ENCODE measurements around the gene ODR4.
"Not testable (repeated sequence)": the region's sequence is repeated elsewhere in the genome, so short reads cannot be mapped to it uniquely, and the experiment has no call there.

ODR4 gene

GRCh38 chr1:186375152-186375928 lies at the start of gene ODR4, which contains the start of gene TPR:
Gene ODR4 (plus strand): TSS chr1:186375838. CDS start chr1:186379786, 3,948 bp downstream.
Gene TPR (minus strand): TSS chr1:186375253. CDS start chr1:186375028, 225 bp downstream.
- peaks cover 29% of the 10 kb centered on the region for H3K36me3 Mint-ChIP-seq (ENCODE audit: low read depth)
- peak; percentile 90 for ATAC-seq
- no peaks in the 10 kb centered on the region for H3K9me3 Mint-ChIP-seq
- H3K27ac Mint-ChIP-seq: peak within 1 kb of the TSS; percentile 98
- H3K4me3 Mint-ChIP-seq: peak within 1 kb of the TSS; percentile 99
- peaks cover 50% of the 10 kb centered on the region for H3K4me1 Mint-ChIP-seq
- peak; percentile 94 for DNase-seq
- no peaks in the 10 kb centered on the region for H3K27me3 Mint-ChIP-seq

- no peak overlapping the region for H3K4me3 Mint-ChIP-seq
- no peaks in the 10 kb centered on the region for H3K9me3 Mint-ChIP-seq
Observed at GRCh38 chr1:186326009-186326408, 49.6 kb upstream of the ODR4 start.

GRCh38 chr1:186327331-186327730 lies 48.3 kb upstream of the ODR4 start:
- Mint-ChIP-seq H3K27me3 (no peaks in the 10 kb centered on the region), H3K36me3 (ENCODE audit: low read depth) (peaks cover 54% of the 10 kb centered on the region), H3K4me3 (no peak overlapping the region), H3K27ac (no peak overlapping the region), H3K4me1 (peaks cover 5% of the 10 kb centered on the region), H3K9me3 (no peaks in the 10 kb centered on the region)
- DNase-seq: no peak
- ATAC-seq: no peak

More at GRCh38 chr1:186326009-186326408, 49.6 kb upstream of the ODR4 start:
- Mint-ChIP-seq H3K36me3 (ENCODE audit: low read depth) (peaks cover 58% of the 10 kb centered on the region), H3K27ac (no peak overlapping the region), H3K27me3 (no peaks in the 10 kb centered on the region), H3K4me1 (peaks cover 5% of the 10 kb centered on the region)
- ATAC-seq: no peak
- no peak for DNase-seq

GRCh38 chr1:186330758-186331157 lies 44.9 kb upstream of the ODR4 start:
- DNase-seq: no peak
- Mint-ChIP-seq H3K36me3 (ENCODE audit: low read depth) (peaks cover 49% of the 10 kb centered on the region), H3K4me3 (no peak overlapping the region), H3K9me3 (no peaks in the 10 kb centered on the region), H3K27me3 (no peaks in the 10 kb centered on the region), H3K27ac (no peak overlapping the region), H3K4me1 (peaks cover 3% of the 10 kb centered on the region)
- no peak for ATAC-seq

- no peak for DNase-seq
- Mint-ChIP-seq H3K27ac (no peak overlapping the region), H3K36me3 (ENCODE audit: low read depth) (peaks cover 51% of the 10 kb centered on the region), H3K27me3 (no peaks in the 10 kb centered on the region), H3K4me3 (no peak overlapping the region), H3K9me3 (no peaks in the 10 kb centered on the region), H3K4me1 (no peaks in the 10 kb centered on the region)
- ATAC-seq: no peak
Observed at GRCh38 chr1:186337554-186337953, 38.1 kb upstream of the ODR4 start.

GRCh38 chr1:186340772-186341171 lies 34.9 kb upstream of the ODR4 start:
- no peaks in the 10 kb centered on the region for H3K4me1 Mint-ChIP-seq
- H3K36me3 Mint-ChIP-seq (ENCODE audit: low read depth): peaks cover 58% of the 10 kb centered on the region
- H3K27me3 Mint-ChIP-seq: no peaks in the 10 kb centered on the region
- ATAC-seq (no peak), DNase-seq (no peak)
- no peak overlapping the region for H3K27ac Mint-ChIP-seq
- H3K4me3 Mint-ChIP-seq: no peak overlapping the region
- H3K9me3 Mint-ChIP-seq: no peaks in the 10 kb centered on the region

- not testable (repeated sequence) for H3K4me3 Mint-ChIP-seq, H3K4me1 Mint-ChIP-seq, H3K27ac Mint-ChIP-seq, H3K9me3 Mint-ChIP-seq, H3K27me3 Mint-ChIP-seq, ATAC-seq, DNase-seq
- peaks cover 70% of the 10 kb centered on the region for H3K36me3 Mint-ChIP-seq (ENCODE audit: low read depth)
Observed at GRCh38 chr1:186347837-186348691, 27.6 kb upstream of the ODR4 start.

- H3K4me1 Mint-ChIP-seq: peaks cover 50% of the 10 kb centered on the region
- peak overlapping the region; percentile 98 for H3K27ac Mint-ChIP-seq
- peak overlapping the region; percentile 99 for H3K4me3 Mint-ChIP-seq
- H3K36me3 Mint-ChIP-seq (ENCODE audit: low read depth): peaks cover 34% of the 10 kb centered on the region
- DNase-seq: peak; percentile 16
- no peaks in the 10 kb centered on the region for H3K27me3 Mint-ChIP-seq
- peak; percentile 17 for ATAC-seq
- H3K9me3 Mint-ChIP-seq: no peaks in the 10 kb centered on the region
Observed at GRCh38 chr1:186374303-186375151, 1.1 kb upstream of the ODR4 start.

- no peak for DNase-seq
- H3K4me3 Mint-ChIP-seq: peak overlapping the region; percentile 99
- H3K27ac Mint-ChIP-seq: peak overlapping the region; percentile 98
- no peaks in the 10 kb centered on the region for H3K27me3 Mint-ChIP-seq
- peaks cover 27% of the 10 kb centered on the region for H3K36me3 Mint-ChIP-seq (ENCODE audit: low read depth)
- peaks cover 48% of the 10 kb centered on the region for H3K4me1 Mint-ChIP-seq
- peak; percentile 5 for ATAC-seq
- H3K9me3 Mint-ChIP-seq: no peaks in the 10 kb centered on the region
Observed at GRCh38 chr1:186375929-186376319, 286 bp downstream of the ODR4 start.

GRCh38 chr1:186386725-186387383 lies 11.2 kb downstream of the ODR4 start:
- DNase-seq (no peak), ATAC-seq (no peak)
- no peak overlapping the region for H3K27ac Mint-ChIP-seq
- H3K4me3 Mint-ChIP-seq: no peak overlapping the region
- H3K9me3 Mint-ChIP-seq: no peaks in the 10 kb centered on the region
- H3K4me1 Mint-ChIP-seq: peaks cover 5% of the 10 kb centered on the region
- peaks cover 26% of the 10 kb centered on the region for H3K36me3 Mint-ChIP-seq (ENCODE audit: low read depth)
- H3K27me3 Mint-ChIP-seq: no peaks in the 10 kb centered on the region

- H3K4me3 Mint-ChIP-seq: no peak overlapping the region
- H3K36me3 Mint-ChIP-seq (ENCODE audit: low read depth): peaks cover 33% of the 10 kb centered on the region
- DNase-seq (no peak), ATAC-seq (no peak)
- no peak overlapping the region for H3K27ac Mint-ChIP-seq
- no peaks in the 10 kb centered on the region for H3K27me3 Mint-ChIP-seq
- H3K9me3 Mint-ChIP-seq: no peaks in the 10 kb centered on the region
- no peaks in the 10 kb centered on the region for H3K4me1 Mint-ChIP-seq
Observed at GRCh38 chr1:186390925-186391324, 15.3 kb downstream of the ODR4 start.

GRCh38 chr1:186391841-186392240 lies 16.2 kb downstream of the ODR4 start:
- H3K36me3 Mint-ChIP-seq (ENCODE audit: low read depth): peaks cover 34% of the 10 kb centered on the region
- H3K4me3 Mint-ChIP-seq: no peak overlapping the region
- H3K27me3 Mint-ChIP-seq: no peaks in the 10 kb centered on the region
- no peak for DNase-seq
- no peak overlapping the region for H3K27ac Mint-ChIP-seq
- H3K4me1 Mint-ChIP-seq: no peaks in the 10 kb centered on the region
- no peaks in the 10 kb centered on the region for H3K9me3 Mint-ChIP-seq
- no peak for ATAC-seq

- H3K9me3 Mint-ChIP-seq, H3K27ac Mint-ChIP-seq, DNase-seq, H3K4me3 Mint-ChIP-seq, ATAC-seq, H3K4me1 Mint-ChIP-seq, H3K27me3 Mint-ChIP-seq: not testable (repeated sequence)
- peaks cover 35% of the 10 kb centered on the region for H3K36me3 Mint-ChIP-seq (ENCODE audit: low read depth)
Observed at GRCh38 chr1:186392711-186393110, 17.1 kb downstream of the ODR4 start.

GRCh38 chr1:186401446-186401845 lies 25.8 kb downstream of the ODR4 start:
- H3K27ac Mint-ChIP-seq, H3K27me3 Mint-ChIP-seq, H3K4me3 Mint-ChIP-seq, DNase-seq, H3K9me3 Mint-ChIP-seq, H3K4me1 Mint-ChIP-seq, ATAC-seq: not testable (repeated sequence)
- peaks cover 21% of the 10 kb centered on the region for H3K36me3 Mint-ChIP-seq (ENCODE audit: low read depth)
